Activated CD4-positive, alpha-beta T cell treated with anti-CD3 and anti-CD28 coated beads, Interleukin-10, Interleukin-2, amounts not matched to agents 100 ng/mL and 50 ng/mL, durations not matched to agents 16 hours and 8 hours (primary cell): Measurements from ENCODE around the gene GTPBP8.
"Not testable (repeated sequence)": the region's sequence is repeated elsewhere in the genome, so short reads cannot be mapped to it uniquely, and the experiment has no call there.

Experiments used
- DNase-seq: peaks from one replicate; pipeline ENCODE4 v3.0.0-alpha.2; 2020

The GTPBP8 gene

DNA sequence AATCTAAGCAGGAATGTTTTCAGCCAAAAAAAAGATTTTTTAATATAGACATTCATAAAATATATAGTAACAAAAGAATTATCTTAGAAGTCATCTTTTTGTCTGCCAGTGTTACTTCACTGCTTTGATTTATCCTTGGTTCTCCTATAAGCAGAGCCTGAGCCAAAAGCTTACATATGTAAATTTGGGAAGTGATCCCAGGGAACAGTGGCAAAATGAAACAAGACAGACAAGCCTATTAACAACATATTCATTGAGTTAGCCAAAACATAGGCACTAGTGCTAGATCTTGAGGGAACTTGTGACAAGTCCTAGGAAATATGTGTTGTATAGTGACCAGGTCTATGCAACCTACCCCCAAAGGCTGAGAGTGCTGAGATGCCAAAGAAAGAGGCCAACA, 11.3 kb downstream of the GTPBP8 start:
- no peak for DNase-seq

GRCh38 chr3:113002679-113003078, 11.9 kb downstream of the GTPBP8 start:
- peak; percentile 76 for DNase-seq

DNA sequence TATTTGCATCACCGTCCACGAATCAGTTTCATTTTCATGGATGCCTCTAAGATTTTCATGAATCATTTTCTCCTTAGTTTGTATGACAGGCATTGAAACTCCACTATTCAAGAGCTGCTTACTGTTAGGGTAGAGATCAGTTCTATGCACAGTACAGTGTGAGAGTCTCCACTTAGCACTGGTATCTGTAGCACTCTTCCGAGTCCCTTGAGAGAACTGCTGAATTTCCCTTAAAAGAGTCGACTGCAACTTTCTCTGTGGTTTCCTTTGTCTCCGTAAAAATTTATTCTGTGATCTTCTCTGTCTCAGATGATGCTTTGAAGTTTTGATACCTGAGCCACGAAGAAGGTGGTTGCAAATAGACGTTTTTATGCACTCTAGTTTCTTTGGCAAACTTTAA, 14.8 kb downstream of the GTPBP8 start:
- peak; percentile 71 for DNase-seq

DNA sequence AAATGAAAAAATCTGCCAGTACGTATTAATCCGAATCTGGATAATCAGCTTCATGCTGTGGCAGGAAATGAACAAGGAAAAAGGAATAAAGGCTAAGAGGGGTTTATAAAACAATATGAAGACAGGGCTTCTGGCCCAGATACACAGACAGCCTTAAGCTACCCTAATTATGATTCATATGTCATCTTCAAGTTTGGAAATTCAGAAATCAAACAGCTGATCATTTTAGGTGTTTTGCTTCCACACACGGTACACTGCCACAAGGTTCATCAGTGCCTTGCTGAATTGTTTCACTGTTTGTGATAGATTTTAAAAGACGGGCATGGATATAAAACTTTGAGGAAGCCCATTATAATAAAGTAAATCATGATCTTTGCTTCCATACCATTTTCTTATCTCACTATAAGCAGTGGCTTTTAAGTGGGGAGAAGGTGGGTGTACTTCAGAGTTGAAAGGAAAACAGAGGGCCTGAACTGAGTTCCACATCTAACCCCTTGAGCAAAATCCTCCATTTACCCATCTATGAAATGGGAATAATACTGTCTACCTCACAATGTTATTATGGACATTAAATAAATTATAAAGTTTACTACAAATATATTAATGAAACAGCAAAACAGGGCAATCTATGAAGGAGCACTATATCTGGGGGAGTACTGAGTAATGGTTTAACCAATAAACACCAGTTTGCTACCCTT, 15.7 kb downstream of the GTPBP8 start:
- peak; percentile 4 for DNase-seq

GRCh38 chr3:113008117-113008516, 17.3 kb downstream of the GTPBP8 start:
- DNase-seq = no peak

- no peak for DNase-seq
These were observed 22.8 kb downstream of the GTPBP8 start for GRCh38 chr3:113013593-113013992.

DNA sequence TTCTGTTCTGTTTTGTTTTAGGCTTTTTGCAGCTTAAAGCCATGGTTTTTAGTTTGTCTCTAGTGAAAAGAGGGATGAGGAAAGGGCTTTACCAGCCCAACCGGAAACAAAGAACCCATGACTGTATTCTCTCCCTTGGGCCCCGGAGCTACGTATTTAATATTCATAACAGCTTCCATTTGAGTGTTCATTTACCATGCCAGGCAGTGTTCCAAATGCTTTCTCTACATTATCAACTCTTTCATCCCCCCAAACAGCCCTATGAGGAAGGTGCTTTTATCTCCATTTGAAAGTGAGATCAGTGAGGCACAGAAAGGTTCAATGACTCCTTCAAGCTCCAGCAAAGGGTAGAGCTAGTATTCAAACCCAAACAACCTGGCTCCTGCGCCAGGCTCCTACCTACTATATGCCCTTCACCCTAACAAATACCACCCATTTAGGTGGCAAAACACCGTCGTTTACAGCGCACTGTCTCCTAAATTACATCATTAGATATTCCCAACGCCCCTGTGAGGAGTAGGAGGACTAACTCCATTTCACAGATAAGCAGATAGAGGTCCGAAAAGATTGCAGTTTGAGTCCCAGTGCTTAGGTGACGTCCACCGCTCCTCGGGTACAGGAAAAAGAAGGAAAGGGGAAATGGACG, 27.9 kb downstream of the GTPBP8 start:
- peak; percentile 41 for DNase-seq

DNA sequence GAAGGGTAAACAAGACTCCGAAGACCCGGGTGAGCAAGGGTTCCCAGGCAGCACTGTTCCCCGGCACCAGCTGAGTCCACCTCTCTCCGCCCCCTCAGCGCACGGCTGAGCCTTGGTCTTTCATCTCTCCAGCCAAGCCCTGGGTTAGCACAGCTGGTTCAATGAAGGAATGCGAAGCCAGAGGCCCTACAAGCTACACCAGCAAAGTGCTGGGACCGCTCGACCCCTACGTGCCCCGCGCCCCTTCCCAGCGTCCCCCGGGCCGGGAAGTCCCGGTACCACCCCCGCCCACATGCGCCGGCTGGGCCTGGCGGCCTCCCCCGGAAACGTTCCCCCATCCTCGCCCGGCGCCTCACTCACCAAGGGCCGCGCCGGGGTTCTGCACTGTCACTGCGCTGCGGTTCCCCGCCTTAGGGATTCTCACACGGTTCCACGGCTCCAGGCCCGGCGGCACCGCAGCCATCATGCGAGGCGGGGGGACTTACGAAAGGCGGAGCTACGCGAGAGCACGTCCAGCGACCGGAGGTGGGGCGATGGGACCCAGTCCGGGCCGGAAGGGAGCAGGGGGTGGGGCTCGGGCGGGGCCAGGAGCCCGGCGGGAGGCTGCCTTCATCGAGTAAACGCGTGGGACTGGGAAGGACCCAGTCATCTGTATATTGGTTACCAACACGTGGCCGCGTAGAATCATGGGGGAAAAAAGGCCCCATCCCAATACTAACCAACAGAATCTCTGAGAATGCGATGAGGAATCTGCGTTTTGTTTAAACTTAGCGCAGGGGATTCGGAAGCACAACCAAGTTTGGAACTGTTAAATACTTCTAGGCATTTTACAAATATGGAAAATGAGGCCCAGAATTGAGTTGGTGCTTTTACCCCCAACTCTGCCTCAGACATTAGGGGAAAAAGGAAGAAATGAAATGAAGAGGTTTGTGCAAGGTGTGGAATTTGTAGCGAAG, 28.7 kb downstream of the GTPBP8 start:
- peak; percentile 94 for DNase-seq

GRCh38 chr3:113021471-113021870, 30.7 kb downstream of the GTPBP8 start:
- DNase-seq = no peak

GRCh38 chr3:113034011-113034410, 43.2 kb downstream of the GTPBP8 start:
- DNase-seq = no peak

DNA sequence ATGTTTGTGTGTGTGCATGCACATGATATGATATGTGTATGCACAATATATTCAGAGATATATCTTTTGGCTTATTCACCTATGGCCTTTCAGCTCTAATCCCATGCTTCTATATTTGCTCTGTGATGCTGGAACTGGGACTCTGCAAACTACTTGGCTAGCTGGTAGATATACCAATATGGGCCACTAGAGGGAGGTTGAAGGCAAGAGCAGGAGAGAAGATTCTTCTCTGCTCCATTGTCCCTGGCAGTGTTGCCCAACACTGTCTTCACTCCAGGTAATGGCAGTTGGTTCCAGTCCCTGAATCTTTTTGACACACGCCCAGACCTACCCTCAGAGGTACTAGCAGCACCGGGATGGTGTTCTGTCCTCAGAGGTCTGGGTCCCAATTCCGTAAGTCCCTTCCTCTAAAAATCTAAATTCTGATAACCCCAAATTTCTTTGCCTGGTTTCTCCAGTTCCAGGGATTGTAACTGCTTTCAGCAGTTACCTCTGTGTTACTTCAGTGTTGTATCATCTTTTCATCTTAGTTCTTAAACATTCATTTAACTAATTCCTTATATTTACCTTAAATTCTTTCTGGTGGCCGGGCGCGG, 44.7 kb downstream of the GTPBP8 start:
- DNase-seq = peak; percentile 69

DNA sequence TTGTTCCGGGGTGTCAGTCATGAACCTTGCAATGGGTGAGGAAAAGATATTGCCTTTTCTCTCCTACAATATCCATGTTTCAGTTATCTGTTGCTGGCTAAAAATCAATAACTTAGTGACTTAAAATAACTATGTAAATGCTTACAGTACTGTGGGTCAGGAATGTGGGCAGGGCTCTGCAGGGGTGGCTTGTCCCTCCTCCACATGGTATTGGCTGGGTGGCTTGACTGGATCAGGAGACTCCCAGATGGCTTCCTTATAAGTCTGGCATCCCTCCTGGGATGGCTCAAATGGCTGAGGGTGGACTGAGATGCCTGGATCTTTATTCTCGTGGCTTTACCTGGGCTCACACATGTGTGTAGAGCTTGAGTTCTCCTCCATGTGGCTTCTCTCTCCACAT, 47.5 kb downstream of the GTPBP8 start:
- no peak for DNase-seq

- DNase-seq = no peak
These were observed 48.8 kb downstream of the GTPBP8 start for GRCh38 chr3:113039546-113039945.

GRCh38 chr3:113040231-113040630, 49.4 kb downstream of the GTPBP8 start:
- no peak for DNase-seq

DNA sequence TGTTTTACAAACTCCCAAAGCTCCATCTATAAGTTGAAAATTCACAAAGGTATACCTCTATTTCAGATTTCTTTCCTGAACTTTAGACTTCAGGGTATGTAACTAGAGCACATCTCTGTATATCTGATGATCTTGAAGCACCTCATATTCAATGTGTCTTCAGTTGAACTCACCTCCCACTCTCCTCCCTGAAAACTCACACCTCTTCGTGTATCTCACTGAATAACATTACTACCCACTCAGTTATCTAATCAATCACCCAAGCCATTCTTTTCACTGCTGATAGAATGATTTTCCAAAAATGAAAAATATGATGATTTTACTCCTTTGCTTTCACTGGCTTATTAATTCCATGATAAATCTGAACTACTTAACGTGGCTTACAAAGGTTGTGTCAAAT, 52.9 kb downstream of the GTPBP8 start:
- DNase-seq = no peak

DNA sequence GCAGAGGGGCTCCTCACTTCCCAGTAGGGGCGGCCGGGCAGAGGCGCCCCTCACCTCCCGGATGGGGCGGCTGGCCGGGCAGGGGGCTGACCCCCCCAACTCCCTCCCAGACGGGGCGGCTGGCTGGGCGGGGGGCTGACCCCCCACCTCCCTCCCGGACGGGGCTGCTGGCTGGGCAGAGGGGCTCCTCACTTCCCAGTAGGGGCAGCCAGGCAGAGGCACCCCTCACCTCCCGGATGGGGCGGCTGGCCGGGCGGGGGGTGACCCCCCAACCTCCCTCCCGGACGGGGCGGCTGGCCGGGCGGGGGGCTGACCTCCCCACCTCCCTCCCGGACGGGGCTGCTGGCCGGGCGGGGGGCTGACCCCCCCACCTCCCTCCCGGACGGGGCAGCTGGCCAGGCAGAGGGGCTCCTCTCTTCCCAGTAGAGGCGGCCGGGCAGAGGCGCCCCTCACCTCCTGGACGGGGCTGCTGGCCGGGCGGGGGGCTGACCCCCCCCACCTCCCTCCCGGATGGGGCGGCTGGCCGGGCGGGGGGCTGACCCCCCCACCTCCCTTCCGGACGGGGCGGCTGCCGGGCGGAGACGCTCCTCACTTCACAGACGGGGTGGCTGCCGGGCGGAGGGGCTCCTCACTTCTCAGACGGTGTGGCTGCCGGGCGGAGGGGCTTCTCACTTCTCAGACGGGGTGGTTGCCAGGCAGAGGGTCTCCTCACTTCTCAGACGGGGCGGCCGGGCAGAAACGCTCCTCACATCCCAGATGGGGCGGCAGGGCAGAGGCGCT, 55.6 kb downstream of the GTPBP8 start:
- not testable (repeated sequence) for DNase-seq

DNA sequence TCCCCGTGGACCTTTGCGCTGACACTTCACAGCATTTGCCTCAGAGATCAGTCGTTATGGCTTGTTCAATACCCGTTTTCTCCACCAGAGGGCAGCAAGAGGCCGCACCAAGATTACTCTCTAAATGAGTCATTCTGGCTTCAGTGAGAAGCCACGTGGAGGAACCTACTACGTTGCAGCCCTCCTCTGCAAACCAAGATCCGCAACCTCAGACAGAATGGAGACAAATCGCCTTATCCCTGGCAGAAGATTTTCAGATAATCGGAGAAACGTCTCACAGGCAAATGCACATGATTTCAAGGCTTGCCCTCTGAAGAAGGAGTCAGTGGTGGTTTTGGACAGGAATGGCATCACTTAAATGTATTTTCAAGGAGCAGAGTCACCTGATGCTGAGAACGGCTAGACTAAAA, 60.5 kb downstream of the GTPBP8 start:
- peak; percentile 90 for DNase-seq
